Fibroblast of skin of right biceps (primary cell): Measurements from ENCODE around the gene ACP4.
"Not testable (repeated sequence)": the region's sequence is repeated elsewhere in the genome, so short reads cannot be mapped to it uniquely, and the experiment has no call there.

Source experiments
- DNase-seq: peaks from one replicate; pipeline ENCODE4 v3.0.0-alpha.2; 2013

ACP4 gene

GRCh38 chr19:50777261-50777660 lies 13.0 kb upstream of the ACP4 start:
- DNase-seq, result no peak

DNA sequence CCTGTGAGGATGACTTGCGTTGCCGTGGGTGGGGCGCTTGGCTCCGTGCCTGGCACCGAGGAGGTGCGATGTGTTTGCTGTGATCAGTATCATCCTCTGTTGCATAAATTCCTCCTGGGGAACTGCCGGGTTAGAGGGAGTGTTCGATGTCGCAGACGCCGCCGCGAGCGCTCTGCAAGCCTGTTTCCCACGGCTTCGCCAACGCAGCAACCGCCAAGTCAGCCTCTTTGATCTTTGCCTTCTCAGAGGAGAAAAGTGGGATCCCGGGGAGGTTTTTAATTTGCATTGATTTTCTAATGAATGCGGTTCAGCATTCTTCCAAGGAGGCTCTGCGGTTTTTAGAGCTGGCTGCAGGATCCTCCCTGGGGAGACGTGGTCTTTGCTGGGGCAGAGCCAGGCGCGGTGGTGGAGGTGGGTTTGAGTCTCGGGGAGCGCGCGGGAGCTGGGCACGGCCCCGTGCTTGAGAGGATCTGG lies 12.3 kb upstream of the ACP4 start:
- peak; percentile 41 for DNase-seq

GRCh38 chr19:50778906-50779430 lies 11.2 kb upstream of the ACP4 start:
- DNase-seq, result no peak

GRCh38 chr19:50779504-50780457 lies 10.4 kb upstream of the ACP4 start:
- DNase-seq, result no peak

- no peak for DNase-seq
Observed at GRCh38 chr19:50780753-50781435, 9.3 kb upstream of the ACP4 start.

GRCh38 chr19:50783848-50784152 lies 6.4 kb upstream of the ACP4 start:
- DNase-seq, result not testable (repeated sequence)

GRCh38 chr19:50784710-50785109 lies 5.5 kb upstream of the ACP4 start:
- no peak for DNase-seq

DNA sequence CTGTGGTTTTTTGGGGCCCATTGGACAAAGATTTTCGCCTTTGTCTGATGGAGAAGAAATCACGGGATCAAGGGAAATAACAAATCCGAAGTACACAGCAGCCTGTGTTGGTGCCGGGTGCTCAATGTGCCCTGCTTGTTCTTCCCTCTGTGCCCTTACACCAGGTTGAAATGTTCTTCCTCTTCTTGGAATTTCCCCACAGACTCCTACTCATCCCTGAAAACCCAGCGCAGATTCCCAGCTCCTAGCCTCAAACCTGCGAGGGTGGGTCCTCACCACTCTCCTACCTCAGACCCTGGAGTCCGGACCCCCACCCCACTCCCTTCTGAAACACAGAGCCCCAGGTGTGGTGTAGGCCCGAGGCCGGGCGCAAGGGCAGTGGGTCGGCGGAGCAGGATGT lies 4.9 kb upstream of the ACP4 start:
- no peak for DNase-seq

GRCh38 chr19:50790922-50791467 lies 780 bp downstream of the ACP4 start:
- no peak for DNase-seq

DNA sequence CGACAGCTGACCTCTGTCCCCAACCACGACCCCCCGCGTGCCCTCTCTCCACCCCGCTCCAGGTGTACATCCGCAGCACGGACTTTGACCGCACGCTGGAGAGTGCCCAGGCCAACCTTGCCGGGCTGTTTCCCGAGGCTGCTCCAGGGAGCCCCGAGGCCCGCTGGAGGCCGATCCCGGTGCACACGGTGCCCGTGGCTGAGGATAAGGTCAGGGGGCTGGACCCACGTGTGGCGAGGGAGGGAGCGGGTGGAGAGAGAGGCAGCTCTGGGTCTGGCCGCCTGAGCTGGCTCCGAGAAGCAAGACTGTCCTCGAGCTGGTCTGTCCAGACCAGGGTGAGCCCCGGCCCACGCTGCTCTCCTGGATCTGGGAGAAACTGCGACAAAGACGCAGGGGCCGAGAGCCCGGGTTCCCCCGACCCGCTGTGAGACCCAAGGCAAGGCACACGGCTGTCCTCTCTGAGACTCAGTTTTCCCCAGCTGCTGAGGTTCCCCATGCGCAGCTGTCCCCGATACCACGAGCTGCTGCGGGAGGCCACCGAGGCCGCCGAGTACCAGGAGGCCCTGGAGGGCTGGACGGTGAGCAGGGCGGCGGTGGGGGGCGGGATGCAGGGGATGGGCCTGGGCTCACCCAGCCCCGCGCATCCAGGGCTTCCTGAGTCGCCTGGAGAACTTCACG lies 1.5 kb downstream of the ACP4 start:
- DNase-seq, result no peak

GRCh38 chr19:50792272-50793250 lies 2.3 kb downstream of the ACP4 start:
- DNase-seq, result no peak

GRCh38 chr19:50793558-50794065 lies 3.4 kb downstream of the ACP4 start:
- no peak for DNase-seq

GRCh38 chr19:50794074-50794875 lies 4.1 kb downstream of the ACP4 start:
- peak; percentile 33 for DNase-seq

DNA sequence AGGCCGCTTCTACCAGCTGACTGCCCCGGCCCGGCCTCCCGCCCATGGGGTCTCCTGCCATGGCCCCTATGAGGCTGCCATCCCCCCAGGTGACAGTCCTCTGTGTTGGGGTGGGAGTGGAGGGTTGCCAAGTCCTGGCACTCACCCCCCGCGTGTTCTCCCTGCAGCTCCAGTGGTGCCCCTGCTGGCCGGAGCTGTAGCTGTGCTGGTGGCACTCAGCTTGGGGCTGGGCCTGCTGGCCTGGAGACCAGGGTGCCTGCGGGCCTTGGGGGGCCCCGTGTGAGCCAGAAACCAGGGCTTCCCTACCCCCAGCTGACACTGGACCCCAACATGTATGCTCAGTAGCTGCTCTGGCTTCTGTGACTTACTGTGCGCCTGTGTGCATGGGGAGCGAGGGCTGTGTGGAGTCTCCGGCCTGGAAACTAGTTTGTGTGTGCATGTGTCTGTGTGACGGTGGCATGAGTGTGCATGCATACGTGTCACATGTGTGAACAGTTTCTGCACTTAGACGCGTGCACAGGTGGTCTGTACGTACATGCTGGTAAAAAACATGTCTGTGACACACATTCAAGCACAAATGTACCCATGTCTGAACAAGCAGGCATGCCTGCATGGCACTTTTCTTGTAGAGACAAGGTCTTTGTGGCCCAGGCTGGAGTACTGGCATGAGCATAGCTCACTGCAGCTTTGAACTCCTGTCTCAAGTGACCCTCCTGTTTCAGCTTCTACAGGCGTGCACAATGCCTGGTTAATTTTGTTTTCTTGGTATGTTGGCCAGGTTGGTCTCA lies 4.9 kb downstream of the ACP4 start:
- peak; percentile 29 for DNase-seq

GRCh38 chr19:50795664-50796073 lies 5.5 kb downstream of the ACP4 start:
- no peak for DNase-seq

DNA sequence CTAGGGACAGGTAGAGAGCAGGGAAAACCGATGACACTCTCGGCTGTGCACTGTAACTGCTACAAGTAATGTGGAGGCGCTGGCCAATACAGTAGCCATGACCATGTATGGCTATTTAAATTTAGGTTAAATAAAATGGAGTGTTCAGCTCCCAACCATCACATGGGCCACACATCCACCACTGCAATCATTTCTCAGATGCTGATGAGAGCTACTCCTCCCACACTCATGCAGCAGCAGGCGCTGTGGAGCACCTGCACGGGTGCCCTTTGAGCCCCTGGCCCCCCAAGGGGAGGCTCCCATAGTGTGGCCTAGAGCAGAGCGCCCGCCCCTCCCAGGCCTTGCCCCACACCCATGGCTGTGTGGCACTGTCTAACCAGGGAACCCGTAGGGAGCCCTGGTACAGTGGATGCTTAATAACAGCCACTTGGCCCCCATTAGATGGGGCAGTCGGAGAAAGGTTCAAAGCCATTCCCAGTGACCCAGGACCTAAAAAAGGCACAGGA lies 6.0 kb downstream of the ACP4 start:
- DNase-seq, result no peak

DNA sequence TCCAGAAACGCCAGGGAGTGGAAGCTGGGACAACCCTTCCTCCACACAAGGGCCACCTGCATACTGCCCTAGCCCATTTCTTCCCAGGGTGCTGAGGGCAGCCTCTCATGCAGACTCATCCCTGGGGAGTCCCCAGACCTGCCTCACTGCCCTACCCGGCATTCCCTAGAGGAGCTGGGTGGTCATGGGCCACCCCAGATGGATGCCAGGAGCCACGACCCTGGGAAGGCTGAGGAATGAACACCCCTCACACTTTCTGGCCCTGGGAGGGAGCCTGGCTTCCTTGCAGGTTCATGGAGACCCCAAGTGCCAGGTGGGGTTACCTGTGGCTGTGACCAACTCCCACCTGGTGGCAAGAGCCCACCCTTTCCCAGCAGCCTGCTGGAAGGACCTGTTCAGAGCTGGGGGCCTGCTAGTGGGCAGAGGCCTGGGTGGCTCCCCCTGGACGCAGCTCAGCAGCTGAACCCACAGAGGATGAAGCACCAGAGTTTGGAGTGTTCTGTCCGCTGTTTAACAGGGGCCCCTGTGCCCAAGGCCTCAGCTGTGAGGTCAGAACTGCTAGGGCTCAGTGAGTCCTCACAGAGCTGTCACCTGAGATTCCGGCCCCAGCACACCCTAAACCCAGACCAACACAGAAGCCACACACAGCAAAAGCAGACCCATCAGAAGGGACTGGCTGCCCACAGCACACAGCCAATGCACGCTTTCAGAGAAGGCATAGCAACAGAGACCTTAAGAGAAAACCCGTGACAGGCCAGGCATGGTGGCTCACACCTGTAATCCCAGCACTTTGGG lies 6.6 kb downstream of the ACP4 start:
- no peak for DNase-seq

GRCh38 chr19:50797429-50797780 lies 7.2 kb downstream of the ACP4 start:
- no peak for DNase-seq
